ENCODE measurements around the gene PROZ.

Gene PROZ

DNA sequence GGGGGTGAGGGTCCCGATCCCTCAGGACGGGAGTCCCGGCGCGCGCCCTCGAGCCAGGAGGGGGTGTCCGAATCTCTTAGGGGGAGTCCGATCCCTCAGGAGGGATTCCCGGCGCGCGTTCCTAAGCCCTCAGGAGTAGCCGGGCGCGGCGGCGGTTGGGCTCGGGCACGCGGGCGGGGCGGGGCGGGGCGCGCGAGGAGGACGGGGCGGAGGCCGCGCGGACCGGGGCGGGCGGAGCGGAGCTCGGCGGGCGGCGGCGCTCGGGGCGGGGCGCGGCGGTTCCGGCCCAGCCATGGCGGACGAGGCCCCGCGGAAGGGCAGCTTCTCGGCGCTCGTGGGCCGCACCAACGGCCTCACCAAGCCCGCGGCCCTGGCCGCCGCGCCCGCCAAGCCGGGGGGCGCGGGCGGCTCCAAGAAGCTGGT, 50.9 kb downstream of the PROZ start, which contains the start of gene CUL4A:
CUL4A (plus strand) TSS at position 278 of the 423 bp plus-strand sequence; CDS start at position 293, 15 bp downstream.
- DNase-seq: peak; percentile 90

- peak; percentile 91 for DNase-seq
Measured at GRCh38 chr13:113209759-113210421, 51.4 kb downstream of the PROZ start.

- DNase-seq: no peak
Measured at GRCh38 chr13:113210833-113211232, 52.4 kb downstream of the PROZ start.

- DNase-seq: no peak
Measured at GRCh38 chr13:113211774-113212173, 53.3 kb downstream of the PROZ start.

DNA sequence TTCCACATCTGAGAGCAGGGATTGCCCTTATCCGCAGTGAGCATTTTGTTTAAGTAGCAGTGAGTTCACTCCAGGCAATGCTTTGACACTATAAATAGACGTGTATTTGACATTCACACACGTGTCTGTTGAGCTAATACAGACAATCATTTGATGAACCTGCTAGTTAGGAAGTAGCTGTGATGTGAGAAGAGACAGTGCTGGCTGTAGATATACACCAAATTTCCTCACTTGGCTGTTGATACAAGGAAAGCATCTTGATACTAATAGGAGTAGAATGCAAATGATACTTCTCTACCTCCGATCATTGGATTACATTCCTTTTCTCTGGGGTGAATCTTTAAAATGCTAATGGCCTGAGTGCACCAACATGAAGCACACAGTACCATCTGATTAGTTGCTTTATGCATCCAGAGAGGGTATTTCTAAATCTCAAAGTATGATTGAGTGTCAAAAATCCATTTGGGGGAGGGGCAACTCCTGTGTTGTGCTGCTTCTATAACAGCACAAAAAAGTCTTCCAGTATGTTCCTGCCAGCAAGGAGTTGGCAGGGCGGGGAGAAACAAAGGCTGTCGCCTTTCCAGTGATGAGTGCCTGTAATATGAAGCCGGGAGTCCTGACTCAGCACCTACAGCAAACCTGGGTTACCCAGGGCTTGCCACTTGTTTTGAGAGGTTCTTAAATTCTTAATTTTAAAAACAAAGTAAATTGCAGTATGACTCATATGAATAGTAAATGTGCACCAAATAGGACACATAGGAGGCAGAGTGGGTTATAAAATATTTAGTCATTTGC, 58.0 kb downstream of the PROZ start:
- no peak for DNase-seq

GRCh38 chr13:113218586-113218985, 60.1 kb downstream of the PROZ start:
- no peak for DNase-seq

DNA sequence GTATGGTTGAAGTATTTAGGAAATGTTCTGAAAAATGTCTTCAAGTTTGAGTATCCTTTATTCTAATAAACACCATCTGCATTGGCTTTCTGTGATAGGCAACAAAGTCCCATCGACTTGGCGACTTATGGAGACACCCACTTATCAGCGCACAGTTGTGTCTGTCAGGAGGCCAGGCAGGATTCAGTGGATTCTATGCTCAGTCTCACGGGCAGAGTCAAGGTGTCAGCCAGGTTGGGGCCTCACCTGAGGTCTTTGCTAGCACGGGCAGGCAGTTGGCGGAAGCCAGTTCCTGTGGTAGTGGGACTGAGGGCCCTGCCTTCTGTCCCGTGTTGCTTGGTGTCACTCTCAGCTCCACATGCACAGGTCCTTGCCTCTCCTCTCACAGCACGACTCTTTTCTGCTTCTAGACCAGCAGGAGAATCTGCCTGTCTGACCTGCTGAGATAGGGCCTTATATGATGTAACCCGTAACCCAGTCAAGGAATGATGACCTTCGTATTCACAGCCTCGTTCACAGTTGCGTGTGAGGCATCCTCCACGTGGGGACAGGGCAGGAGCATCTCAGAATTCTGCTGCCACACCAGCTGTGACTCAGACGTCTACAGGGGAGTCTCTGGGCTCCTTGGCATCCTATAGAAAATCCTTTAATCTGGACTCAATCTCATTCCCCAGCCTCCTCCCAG, 61.0 kb downstream of the PROZ start:
- DNase-seq: no peak

DNA sequence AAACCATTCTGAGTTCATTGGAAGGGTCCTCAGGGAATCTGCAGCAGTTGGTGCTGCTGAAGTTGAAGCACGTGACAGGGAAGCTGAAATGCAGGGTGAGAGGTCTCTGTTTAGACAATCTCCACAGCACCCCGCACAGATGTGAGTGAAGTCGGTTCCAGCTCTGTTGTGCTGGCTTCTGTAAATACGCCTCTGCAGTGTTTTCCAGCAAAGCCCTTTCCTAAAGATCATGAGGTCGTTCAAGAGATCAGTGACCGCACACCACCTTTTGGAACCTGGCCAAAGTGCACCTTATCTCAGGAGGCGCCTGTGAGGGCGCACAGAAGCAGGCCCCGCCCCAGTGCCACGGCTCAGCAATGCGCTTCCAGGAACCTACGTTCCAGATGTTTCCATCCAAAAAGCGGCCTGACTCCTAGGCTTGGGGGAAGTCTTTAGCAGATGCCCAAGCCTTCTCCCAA, 61.7 kb downstream of the PROZ start:
- DNase-seq: no peak

DNA sequence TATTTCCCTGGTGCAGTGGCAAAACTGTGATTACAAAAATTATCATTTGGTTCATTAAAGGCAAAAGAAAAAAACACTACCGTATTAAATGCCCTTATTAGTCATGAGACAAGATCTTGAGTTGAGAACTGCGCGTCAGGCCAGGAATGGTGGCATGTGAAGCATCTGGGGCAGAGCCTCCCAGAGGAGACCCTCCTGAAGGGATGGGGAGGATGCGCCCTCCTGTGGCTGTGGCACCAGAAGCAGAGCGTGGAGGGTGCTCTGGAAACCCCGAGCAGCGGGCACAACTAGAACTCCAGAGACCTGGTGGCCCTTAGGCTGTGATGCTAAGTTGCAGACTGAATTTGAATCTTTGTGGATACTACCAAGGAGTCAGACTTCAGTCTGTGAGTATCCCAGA, 62.4 kb downstream of the PROZ start:
- no peak for DNase-seq
